GM19351 (cell line): ENCODE measurements around the gene SPSB2.

ENCODE experiments used
- ATAC-seq: cut with Tn5 transposase; IDR thresholded peaks from one replicate; pipeline ENCODE4 v1.9.1; 2021; ENCODE audit warnings: mild to moderate bottlenecking, moderate library complexity; ENCODE audit not compliant: unreplicated experiment

The SPSB2 gene

GRCh38 chr12:6853626-6854025 is 19.5 kb downstream of the SPSB2 start:
- no peak for ATAC-seq

- no peak for ATAC-seq
These were observed 20.3 kb downstream of the SPSB2 start for GRCh38 chr12:6852651-6853354.

GRCh38 chr12:6851921-6852650 is 21.0 kb downstream of the SPSB2 start, which contains the start of gene USP5:
USP5 (plus strand) TSS chr12:6852150; CDS start chr12:6852180, 30 bp downstream.
- ATAC-seq = peak; percentile 70

DNA sequence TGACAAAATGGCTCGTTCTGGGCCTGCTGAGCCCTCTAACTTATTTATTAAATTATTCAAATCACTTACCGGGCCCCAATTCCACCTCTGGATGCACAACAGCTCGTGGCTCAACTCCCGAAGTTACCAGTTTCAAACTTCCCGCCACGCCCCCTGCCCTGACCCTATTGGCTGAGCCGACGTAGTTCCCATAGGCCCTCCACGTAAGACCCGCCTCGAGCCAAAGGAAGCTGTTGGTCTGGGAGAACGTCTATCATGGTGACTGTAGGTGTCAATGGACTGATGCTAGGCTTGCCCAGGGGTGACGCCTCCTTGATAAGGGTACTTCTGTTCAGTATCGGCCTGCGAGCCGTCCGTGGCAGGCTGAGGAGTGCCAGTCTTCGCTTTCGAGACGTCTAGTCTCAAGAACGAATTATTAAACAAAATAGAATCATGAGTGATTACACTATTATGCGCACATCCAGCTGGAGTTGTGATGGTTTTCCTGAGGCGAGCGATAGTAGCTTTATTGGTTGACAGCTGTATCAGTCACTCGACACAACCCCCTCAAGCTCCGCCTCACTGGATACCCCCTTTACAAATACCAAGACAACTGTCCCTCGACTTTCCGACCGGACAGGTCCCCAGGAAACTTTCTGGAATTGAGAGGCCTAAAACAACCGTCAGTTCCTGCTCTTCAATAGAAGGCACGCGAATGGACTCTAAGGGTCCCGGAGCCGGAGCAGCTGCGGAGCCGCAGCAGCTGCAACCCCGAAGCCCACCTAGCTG is 21.8 kb downstream of the SPSB2 start, which contains the start of gene CDCA3:
Gene CDCA3 (minus strand): TSS at position 134 of the 768 bp plus-strand sequence. CDS start 334 bp downstream, outside the sequence.
- ATAC-seq = peak; percentile 51

DNA sequence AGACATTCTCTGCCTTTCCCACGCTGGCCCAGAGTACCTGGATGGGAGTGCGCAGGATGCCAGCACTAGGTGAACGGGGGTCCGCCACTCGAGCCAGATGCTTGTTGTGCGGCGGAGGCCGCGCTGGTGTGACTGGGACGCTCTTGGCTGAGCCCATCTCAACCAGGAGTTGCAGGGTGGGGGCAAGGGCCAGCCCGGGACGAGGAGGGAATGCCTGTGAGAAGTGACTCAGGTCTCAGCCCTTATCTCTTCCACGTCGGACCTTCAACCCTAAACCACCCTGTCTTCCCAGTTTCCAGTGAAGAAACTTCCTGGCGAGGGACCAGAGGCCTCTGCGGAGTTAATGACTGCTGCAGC is 22.3 kb downstream of the SPSB2 start:
- ATAC-seq = no peak

- no peak for ATAC-seq
These were observed 23.0 kb downstream of the SPSB2 start for GRCh38 chr12:6849976-6850560.

GRCh38 chr12:6849427-6849826 is 23.7 kb downstream of the SPSB2 start:
- no peak for ATAC-seq

DNA sequence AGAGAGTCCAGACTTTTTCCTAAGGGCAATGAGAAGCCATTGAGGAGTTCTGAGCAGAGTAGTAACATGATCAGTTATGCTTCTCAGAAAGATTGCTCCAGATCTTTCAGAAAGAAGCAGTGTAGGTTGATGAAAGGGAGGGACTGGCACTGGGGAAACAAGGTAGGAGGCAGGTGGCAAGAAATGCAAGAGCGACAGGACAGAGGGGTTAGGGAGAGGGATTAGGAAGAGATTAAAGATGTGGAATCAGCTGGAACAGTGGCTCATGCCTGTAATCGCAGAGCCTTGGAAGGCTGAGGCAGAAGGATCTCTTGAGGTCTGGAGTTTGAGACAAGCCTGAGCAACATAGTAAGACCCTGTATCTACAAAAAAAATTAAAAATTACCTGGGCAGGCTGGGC is 25.4 kb downstream of the SPSB2 start:
- ATAC-seq = no peak

DNA sequence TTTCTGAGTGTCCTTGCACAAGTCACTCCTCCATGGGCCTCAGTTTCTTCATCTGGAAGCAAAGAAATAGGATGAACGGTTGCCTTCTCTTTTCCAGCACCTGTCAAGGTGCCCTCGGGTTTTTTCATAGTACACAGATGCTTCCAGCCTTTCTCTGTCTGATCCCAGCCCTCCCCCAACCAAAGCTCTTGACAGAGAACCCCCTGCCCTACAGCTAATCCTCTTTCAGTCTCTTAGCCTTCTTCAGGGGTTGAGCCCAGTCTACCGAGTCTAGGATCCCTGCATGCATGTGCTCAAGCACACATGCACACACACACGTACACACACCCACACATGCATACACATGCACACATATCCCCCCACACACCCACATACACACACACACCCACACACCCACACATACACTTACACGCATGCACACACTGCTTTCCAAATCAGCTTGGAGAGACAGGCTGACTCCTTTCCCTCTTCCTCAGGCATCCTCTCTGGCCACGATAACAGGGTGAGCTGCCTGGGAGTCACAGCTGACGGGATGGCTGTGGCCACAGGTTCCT is 26.7 kb downstream of the SPSB2 start:
- no peak for ATAC-seq

DNA sequence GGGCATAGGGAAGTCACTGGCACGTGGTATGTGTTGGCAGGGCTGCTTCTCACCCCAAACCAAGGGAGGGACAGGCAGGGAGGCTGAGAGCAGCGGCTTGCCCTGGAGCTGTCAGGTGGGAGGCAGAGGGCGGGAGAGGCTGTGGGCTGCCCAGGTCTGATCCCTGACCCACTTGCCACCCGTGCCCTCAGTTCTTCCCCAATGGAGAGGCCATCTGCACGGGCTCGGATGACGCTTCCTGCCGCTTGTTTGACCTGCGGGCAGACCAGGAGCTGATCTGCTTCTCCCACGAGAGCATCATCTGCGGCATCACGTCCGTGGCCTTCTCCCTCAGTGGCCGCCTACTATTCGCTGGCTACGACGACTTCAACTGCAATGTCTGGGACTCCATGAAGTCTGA is 27.7 kb downstream of the SPSB2 start:
- ATAC-seq = no peak

DNA sequence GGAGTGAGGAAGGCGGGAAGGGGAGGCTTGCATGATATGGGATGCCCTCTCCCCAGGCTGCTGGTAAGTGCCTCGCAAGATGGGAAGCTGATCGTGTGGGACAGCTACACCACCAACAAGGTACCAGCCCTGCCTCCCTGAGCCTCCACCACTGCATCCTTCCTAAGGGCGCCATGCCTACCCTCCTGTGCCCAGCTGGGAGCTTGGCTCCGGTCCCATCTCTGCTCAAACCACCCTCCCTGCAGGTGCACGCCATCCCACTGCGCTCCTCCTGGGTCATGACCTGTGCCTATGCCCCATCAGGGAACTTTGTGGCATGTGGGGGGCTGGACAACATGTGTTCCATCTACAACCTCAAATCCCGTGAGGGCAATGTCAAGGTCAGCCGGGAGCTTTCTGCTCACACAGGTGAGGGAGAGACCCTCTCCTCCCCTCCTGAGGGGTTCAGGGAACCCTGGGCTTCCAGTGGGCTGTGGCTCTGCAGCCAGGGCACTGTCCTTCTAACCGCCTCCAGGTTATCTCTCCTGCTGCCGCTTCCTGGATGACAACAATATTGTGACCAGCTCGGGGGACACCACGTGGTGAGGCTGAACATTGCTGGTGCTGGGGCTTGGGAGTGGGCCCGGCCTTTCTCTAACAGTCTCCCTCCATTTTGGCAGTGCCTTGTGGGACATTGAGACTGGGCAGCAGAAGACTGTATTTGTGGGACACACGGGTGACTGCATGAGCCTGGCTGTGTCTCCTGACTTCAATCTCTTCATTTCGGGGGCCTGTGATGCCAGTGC is 29.8 kb downstream of the SPSB2 start:
- ATAC-seq = no peak

DNA sequence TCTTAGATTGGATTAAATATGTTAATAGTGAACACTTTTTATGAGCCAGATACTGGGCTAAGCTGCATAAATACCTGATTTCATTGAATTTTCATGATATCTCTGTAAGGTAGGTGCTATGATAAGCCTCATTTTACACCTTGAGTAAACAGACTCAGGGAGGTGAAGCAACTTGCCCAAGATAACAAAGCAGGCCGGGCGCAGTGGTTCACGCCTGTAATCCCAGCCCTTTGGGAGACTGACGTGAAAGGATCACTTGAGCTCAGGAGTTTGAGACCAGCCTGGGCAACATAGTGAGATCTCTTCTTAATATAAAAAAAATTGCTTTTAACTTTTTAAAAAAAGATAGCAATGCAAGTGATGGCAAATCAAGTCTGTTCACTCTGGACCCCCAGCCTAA is 31.0 kb downstream of the SPSB2 start:
- ATAC-seq = no peak

DNA sequence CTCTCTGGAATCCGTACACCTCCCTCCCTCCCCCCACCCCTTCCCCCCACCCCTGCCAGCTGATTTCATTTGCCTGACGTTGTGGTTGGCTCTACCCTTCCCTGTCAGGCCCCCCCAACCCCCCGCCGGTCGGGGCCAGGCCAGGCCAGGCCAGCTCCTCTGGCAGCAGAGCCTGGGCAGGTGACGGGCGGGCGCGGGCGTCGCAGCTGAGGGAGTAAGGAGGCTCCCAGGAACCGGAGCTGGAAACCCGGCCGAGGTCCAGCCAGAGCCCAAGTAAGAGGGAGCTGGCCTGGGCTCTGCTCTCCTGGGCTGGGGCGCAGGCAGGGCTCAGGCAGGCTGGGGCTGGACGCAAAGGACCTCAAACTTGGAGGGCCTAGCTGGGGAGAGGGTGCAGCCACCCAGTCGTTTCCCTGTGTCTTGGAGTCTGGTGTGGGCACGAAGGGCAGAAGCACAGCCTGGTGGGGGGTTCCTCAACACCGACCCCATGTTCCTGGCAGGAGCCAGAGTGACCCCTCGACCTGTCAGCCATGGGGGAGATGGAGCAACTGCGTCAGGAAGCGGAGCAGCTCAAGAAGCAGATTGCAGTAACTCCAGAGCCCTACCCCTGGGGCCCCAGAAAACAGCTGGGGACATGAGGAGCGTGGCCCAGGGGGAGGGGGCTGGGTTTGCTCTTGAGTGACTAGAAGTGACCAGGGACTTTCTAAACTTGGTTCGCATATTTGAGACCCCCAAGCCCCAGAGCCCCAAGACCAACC is 32.2 kb downstream of the SPSB2 start, which contains the start of gene GNB3:
Gene GNB3 (plus strand): TSS at position 165 of the 755 bp plus-strand sequence. CDS start 363 bp downstream, at position 528.
- ATAC-seq = no peak

DNA sequence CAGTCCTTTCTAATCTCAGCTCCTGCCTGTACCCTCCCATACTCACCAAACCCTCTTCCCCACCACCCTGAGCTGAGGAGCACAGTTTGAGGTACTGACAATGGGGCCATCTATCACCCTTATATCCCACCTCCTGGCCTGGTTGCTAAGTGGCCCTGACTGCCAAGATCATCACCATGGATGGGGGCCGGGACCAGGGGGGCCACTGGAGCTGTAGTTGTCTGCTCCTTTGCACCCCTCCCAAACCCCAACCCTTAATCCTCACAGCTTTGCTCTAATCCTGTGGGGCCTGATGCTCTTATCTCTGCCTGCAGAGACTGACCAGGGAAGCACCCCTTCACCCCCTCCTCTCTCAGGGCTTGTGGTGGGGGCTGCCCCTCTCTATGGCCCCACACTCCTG is 32.8 kb downstream of the SPSB2 start:
- ATAC-seq = no peak

GRCh38 chr12:6839482-6840201 is 33.5 kb downstream of the SPSB2 start:
- ATAC-seq = peak; percentile 83

- ATAC-seq = no peak
These were observed 34.2 kb downstream of the SPSB2 start for GRCh38 chr12:6838854-6839253.

DNA sequence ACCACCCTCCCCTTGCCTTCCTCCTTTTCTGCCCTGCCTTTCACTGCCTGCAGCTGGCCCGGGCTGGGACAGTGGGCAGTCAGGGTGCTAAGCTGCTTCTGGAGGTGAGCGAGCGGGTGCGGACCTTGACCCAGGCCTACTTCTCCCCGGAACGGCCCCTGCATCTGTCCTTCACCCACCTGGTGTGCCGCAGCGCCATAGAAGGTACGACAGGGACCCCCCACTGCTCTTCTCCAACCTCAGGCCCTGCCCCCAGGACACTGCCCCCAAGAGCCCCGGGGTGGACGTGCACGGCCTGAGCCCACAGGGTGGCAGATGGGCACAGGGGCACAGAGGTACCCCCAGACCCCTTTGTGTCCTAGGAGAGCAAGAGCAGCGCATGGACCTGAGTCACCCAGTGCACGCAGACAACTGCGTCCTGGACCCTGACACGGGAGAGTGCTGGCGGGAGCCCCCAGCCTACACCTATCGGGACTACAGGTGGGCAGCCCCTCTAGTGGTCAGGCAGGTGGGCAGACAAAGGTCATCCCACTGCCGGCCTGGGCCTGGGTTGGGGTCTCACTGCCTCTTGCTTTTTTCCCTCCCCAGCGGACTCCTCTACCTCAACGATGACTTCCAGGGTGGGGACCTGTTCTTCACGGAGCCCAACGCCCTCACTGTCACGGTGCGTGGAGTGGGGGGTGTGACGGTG is 35.6 kb downstream of the SPSB2 start:
- ATAC-seq = no peak

- no peak for ATAC-seq
These were observed 36.3 kb downstream of the SPSB2 start for GRCh38 chr12:6836851-6837250.
